Nephron (organoid): ENCODE measurements around the gene ZNF777.
"Not testable (repeated sequence)": the region's sequence is repeated elsewhere in the genome, so short reads cannot be mapped to it uniquely, and the experiment has no call there.

ENCODE experiments used
- H3K27ac Mint-ChIP-seq, 3 experiments: 2 replicates each; pipeline ENCODE4 v1.8.0; 2020; ENCODE audit warnings: mixed read lengths in 3 of 3, mild to moderate bottlenecking in 2 of 3, moderate library complexity in 1 of 3
- H3K27me3 Mint-ChIP-seq: 2 replicates; pipeline ENCODE4 v1.8.0; 2021; ENCODE audit warnings: low read depth, mild to moderate bottlenecking, moderate library complexity, mixed read lengths
- H3K36me3 Mint-ChIP-seq: 2 replicates; pipeline ENCODE4 v1.8.0; 2020; ENCODE audit warnings: low read depth, mixed read lengths
- H3K4me1 Mint-ChIP-seq: 2 replicates; pipeline ENCODE4 v1.8.0; 2020; ENCODE audit warnings: mixed read lengths
- H3K4me3 Mint-ChIP-seq, 3 experiments: 2 replicates each; pipeline ENCODE4 v1.8.0; 2020; ENCODE audit warnings: mild to moderate bottlenecking in 3 of 3, mixed read lengths in 3 of 3, moderate library complexity in 2 of 3
- H3K9me3 Mint-ChIP-seq: 2 replicates; pipeline ENCODE4 v1.8.0; 2020; ENCODE audit warnings: mixed read lengths
- TF ChIP-seq, protein P1 (sequence below), 3 experiments: fragments of 200-600 bp; sonication (generic); IDR thresholded peaks; one replicate each; pipeline ENCODE4 v1.5.0; 2021; ENCODE audit warnings: antibody characterized with exemption in 3 of 3; ENCODE audit not compliant: unreplicated experiment in 3 of 3

ZNF777 gene

DNA sequence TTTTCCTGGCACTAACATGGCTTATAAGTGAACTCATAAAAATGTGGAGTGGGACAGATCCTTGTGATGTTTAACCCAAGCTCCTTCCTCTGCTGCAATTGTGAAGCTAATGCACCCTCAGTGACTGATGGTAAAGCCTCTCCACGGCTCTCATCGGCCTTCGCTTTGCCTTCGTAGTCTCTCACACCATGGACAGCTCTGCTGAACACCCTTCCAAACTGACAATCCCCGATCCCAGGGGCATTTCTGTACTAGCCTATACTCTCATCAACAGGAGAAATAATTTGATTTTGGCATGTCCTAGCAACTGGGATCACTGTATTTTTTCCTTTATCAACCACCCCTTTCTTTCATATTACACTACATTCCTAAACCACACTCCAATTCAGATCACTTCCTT, 6.1 kb downstream of the ZNF777 start:
- no peak overlapping the region for H3K4me3 Mint-ChIP-seq
- H3K9me3 Mint-ChIP-seq: no peaks in the 10 kb centered on the region
- peaks cover 55% of the 10 kb centered on the region for H3K36me3 Mint-ChIP-seq
- H3K4me1 Mint-ChIP-seq: peaks cover 11% of the 10 kb centered on the region
- H3K27me3 Mint-ChIP-seq: no peaks in the 10 kb centered on the region
- TF ChIP-seq, protein P1, sequence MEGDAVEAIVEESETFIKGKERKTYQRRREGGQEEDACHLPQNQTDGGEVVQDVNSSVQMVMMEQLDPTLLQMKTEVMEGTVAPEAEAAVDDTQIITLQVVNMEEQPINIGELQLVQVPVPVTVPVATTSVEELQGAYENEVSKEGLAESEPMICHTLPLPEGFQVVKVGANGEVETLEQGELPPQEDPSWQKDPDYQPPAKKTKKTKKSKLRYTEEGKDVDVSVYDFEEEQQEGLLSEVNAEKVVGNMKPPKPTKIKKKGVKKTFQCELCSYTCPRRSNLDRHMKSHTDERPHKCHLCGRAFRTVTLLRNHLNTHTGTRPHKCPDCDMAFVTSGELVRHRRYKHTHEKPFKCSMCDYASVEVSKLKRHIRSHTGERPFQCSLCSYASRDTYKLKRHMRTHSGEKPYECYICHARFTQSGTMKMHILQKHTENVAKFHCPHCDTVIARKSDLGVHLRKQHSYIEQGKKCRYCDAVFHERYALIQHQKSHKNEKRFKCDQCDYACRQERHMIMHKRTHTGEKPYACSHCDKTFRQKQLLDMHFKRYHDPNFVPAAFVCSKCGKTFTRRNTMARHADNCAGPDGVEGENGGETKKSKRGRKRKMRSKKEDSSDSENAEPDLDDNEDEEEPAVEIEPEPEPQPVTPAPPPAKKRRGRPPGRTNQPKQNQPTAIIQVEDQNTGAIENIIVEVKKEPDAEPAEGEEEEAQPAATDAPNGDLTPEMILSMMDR (IDR thresholded peaks at IDR 0.05; ENCODE audit: unreplicated experiment in 3 of 3): no peak
- H3K27ac Mint-ChIP-seq: no peak overlapping the region

DNA sequence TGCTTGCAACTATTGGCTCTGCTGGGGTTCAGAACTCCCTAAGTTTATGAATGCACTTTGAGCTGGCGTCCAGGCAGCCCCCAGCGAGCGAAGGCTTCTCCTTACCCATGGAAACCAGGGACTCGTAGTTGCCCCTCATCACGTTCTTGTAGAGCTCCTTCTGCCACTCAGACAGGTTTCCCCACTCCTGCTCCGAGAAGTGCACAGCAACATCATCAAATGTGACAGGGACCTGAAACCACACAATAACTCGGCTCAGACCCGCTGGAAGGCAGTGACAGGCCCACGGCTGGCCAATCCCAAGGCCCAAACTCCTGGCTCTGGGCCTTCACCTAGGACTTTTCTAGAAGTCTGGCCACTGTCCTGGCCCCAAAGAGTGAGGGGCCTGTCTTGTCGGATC, 6.9 kb downstream of the ZNF777 start:
- peaks cover 11% of the 10 kb centered on the region for H3K4me1 Mint-ChIP-seq
- TF ChIP-seq, protein P1 (IDR thresholded peaks at IDR 0.05; ENCODE audit: unreplicated experiment in 3 of 3): no peak
- H3K4me3 Mint-ChIP-seq: no peak overlapping the region
- H3K27me3 Mint-ChIP-seq: no peaks in the 10 kb centered on the region
- H3K27ac Mint-ChIP-seq: no peak overlapping the region
- H3K36me3 Mint-ChIP-seq: peaks cover 60% of the 10 kb centered on the region
- no peaks in the 10 kb centered on the region for H3K9me3 Mint-ChIP-seq

DNA sequence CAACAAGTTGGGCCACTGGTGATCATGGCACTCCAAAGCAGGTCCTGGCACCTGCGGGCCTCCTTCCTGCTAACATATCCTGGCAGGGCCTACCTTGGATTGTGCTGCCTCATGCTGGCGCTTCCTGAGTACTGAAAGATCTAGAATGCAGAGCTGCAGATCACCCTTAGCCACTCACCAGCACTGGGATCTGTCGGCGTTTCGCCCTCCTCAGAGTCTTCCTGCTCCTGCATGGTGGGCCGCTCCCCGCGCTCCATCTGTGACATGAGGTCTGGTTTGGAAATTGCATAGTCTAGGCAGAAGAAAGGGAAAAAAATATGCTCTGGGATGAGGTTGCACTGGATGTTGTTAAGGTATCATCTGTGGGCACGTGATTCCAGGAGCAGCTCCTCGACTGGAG, 10.0 kb downstream of the ZNF777 start:
- Mint-ChIP-seq H3K27ac (no peak overlapping the region), H3K4me1 (no peaks in the 10 kb centered on the region), H3K9me3 (no peaks in the 10 kb centered on the region), H3K4me3 (no peak overlapping the region), H3K36me3 (peaks cover 68% of the 10 kb centered on the region), H3K27me3 (no peaks in the 10 kb centered on the region)
- TF ChIP-seq, protein P1 (IDR thresholded peaks at IDR 0.05; ENCODE audit: unreplicated experiment in 3 of 3): no peak

DNA sequence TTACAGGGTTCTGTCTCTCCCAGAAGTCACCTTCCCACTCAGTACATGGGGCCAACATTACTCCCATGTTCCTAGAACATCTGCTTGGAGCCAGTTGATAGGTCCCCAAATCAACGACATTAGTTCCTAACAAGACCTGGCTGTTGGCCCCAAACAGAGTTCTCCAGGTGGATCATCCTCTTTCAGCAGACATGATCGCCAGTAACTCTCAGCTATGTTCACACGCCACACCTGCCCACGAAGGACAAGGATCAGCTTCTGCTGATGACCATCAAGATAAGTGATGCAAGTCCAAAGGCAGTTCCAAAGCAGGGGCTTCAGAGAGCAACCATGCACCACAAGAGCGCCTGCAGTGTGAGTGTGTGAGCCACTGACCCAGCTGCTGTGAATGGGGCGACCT, 11.0 kb downstream of the ZNF777 start:
- no peak overlapping the region for H3K27ac Mint-ChIP-seq
- TF ChIP-seq, protein P1 (IDR thresholded peaks at IDR 0.05; ENCODE audit: unreplicated experiment in 3 of 3): no peak
- H3K4me3 Mint-ChIP-seq: no peak overlapping the region
- H3K4me1 Mint-ChIP-seq: no peaks in the 10 kb centered on the region
- H3K27me3 Mint-ChIP-seq: no peaks in the 10 kb centered on the region
- no peaks in the 10 kb centered on the region for H3K9me3 Mint-ChIP-seq
- peaks cover 66% of the 10 kb centered on the region for H3K36me3 Mint-ChIP-seq

DNA sequence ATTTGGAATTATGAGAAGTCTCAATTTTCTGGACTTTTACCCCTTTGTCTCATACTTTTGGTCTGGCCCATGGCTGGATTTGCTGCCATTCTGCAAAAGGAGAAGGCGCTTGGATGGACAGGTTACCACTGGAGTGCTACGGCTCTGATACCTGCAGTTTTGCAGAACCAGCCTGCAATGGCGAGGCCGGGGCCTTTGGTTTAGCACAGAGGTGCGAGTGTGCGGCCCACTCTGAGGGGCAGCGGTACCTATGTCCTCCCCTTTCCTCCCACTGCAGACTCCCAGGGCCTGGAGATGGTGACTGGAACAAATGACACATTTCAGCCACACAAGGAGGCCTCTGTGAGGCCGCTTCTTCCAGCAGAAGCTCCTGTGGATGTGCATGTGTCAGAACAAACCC, 11.9 kb downstream of the ZNF777 start:
- Mint-ChIP-seq H3K27me3 (no peaks in the 10 kb centered on the region), H3K4me3 (no peak overlapping the region), H3K9me3 (no peaks in the 10 kb centered on the region), H3K4me1 (no peaks in the 10 kb centered on the region), H3K27ac (no peak overlapping the region), H3K36me3 (peaks cover 66% of the 10 kb centered on the region)
- TF ChIP-seq, protein P1 (IDR thresholded peaks at IDR 0.05; ENCODE audit: unreplicated experiment in 3 of 3): no peak

DNA sequence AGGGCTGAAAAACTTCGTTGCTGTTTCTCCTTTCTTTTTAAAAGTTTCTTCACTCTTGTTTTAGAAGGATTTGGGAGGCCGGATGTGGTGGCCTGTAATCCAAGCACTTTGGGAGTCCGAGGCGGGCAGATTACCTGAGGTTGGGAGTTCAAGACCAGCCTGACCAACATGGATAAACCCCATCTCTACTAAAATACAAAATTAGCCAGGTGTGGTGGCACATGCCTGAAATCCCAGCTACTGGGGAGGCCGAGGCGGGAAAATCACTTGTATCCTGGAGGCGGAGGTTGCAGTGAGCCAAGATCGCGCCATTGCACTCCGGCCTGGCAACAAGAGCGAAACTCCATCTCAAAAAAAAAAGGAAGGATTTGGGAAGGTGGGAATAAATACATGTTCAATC, 14.8 kb downstream of the ZNF777 start:
- H3K4me3 Mint-ChIP-seq, H3K9me3 Mint-ChIP-seq, H3K4me1 Mint-ChIP-seq, H3K27me3 Mint-ChIP-seq, H3K27ac Mint-ChIP-seq: not testable (repeated sequence)
- H3K36me3 Mint-ChIP-seq: peaks cover 58% of the 10 kb centered on the region
